ENCODE measurements around the gene USP10.

USP10 gene

DNA sequence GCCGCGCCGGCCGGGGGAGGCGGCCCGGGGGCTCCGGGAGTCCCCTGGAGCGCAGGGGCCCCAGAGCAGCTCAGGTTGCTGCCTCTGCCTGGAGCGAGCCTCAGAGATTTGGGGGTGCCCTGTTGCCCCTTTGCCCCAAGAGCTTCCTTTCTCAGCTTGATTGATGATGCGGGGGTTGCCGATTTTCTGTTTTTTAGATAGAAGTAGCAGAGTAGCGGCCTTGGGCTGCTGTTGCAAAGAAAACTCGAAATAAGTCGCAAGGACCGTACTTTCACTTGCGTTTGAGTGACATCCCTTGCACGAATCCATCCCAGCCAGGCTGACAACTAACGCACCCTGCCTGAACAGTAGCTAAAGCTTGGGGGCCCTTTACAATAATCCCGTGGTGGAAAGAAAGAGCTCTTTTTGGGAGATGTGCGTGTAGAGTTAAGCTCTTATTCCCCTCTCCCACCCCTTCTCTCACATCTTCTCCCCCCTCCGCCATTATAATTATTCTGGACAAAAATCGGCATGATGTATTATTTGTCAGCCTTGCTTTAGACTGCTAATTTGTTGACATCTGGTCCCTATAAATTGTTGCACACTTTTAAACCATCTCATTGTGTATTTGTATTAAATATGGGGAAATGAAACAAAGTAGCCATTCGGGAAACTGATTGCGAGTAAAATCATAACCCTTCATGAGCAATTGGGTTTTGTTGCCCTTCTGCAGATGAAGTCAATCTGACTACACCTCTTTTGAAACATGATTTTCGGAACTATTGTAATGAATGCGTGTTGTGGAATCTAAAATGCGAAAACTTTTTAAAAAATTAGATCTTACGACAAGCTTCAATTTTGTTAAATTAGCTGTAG, 873 bp downstream of the USP10 start:
- peak; percentile 44 for DNase-seq

DNA sequence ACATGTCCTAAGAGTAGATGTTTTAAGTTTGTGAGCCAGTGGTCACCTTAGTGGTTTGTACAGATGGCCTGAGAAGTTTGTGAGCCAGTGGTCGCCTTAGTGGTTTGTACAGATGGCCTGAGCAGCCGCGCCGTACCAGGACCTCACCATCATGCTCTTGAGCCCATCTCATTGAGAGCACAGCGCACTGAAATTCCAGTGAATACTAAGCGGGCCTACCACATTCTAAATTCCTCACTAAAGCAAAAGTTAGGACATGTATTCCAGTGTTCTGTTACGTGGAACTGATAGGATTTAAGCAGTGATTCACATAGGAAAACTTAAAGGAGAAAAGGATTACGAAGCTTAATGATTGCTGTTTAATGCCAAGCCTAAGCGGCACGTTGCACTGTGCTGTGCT, 3.9 kb downstream of the USP10 start:
- no peak for DNase-seq

DNA sequence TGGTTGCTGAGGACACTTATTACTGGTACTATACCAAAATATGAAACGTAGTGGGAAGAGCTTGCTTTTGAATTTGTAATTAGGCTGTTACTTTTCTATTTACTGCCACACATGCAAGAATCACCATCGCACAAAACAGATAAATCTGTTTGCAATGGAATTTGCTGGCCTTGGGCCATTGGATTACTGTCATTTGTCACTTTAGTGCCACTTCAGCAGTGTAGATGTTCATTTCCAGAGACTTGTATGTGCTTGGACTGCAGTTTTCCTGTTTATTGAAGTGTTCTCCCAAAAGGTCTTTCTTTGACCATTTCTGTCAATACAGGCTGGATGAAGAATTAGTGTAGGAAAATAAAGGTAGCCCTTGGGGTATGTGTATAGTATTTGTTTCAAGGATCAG, 4.5 kb downstream of the USP10 start:
- DNase-seq = no peak

DNA sequence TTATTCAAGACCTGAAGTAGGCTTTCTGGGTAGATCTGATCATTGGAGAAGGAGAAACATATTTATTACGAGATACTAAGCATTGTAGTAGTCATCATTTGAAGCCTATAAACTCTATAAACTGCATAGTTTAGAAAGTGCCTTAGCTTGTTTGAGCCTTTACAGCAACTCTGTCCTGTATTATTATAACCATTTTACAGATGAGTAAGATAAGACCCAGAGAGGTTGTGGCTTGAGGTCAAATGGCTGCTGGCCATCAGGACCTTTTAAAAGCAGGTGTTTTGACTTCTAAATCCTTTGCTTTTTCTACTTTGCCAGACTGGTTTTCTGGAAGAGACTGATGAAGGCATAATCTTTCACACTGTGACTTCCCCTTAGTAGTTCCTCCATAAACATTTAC, 7.1 kb downstream of the USP10 start:
- DNase-seq = no peak

DNA sequence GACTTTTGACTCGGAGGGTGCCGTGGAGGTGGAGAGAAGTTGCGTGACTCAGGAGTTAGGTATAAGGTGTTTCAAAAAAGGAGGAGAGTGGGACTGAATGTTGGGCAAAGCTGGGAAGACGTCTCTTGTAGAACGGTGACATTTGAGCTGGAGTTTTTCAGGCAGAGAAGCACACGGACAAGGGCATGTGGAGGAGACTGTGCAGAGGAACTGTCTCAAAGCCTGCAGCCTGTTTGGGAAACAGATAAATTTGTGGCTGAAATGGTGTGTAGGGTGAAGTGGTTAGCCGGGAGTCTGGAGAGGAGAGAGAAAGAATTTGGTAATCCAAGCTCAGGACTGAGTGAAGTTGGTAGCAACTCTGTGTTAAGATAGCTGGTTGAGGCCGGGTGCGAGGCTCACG, 9.8 kb downstream of the USP10 start:
- DNase-seq = no peak

DNA sequence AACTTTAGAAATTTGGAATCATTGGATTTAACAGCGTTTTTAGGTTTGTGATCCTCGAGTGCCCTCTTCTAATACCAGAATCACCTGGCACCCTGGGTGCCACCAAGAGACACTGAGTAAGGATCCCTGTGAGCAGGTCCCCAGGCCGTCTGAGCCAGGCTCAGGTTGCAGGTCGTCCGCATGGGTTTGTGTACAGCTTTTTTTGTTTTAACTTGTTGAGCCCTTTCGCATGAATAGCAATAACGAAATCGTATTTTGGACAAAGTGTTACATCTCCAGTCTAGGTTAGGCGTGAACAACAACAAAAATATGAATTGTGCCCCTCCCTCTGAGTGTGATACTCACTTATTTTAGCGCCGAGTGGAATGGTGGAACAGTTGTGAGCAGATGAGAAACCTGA, 10.9 kb downstream of the USP10 start:
- DNase-seq = no peak

DNA sequence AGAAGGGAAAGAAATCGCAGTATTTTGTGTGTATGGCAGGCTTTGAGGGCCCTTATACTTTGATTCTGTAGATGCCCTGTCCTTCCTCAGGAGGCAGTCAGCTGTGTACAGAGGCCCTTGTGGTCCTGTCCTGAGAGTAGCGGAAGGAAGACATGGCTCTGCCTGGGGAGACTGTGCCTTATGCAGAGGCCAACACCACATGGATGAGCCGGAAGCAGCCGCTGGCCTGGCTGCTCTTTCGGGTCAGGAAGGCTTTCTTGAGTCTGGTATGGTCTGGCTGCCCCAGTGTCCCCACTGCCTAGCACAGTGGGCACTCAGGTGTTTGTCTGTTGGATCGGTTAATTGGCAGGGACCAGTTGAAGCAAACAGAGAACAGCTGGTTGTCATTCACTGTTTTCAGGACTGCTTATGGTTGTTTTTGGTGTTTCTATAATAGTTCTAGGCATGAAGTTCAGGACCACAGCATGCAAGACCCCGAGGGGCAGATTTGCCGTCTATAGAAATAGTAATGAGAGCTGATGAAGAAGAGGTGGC, 12.4 kb downstream of the USP10 start:
- no peak for DNase-seq

DNA sequence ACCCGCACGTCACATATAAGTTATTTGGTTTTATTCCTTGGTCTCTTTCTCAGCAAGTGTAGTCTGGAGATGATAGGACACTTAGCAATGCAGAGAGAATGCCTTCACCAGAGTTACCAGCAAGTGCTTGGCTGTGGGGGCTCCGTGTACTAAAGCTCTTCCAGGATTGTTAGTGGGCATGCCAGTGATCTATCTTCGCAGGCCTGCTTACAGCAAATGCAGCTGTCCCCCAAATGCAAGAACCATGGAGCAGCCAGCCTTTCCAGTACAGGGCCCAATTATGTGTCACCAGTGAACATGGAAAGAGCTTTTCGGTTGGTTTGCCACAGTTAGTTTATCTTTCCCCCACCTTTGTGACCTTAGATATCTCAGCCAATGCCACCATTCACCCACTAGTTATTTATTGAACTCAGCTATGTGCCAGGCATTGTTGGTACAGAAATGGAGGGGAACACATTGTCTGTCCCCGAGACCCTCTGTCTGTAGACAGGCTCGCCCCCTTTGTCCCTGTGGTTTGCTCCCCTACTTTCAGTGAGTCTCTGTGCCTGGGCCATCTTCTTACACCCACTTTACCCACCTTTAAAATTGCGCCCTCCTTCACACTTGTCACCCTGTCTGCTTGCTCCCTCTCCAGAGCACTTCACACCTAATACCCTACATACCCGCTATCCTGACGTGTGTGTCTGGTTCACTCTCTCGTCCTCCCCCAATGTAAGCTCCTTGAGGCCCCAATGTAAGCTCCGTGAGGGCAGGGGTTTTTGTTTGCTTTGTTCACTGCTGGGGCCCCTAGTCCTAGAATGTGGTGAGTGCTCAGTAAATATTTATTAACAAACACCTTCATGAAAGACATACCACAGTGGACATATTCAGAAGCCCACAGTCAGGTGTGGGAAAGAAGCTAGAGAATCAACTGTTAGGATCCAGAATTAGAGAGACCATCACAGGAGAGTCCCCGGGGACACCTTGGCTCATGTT, 13.3 kb downstream of the USP10 start:
- DNase-seq = no peak

DNA sequence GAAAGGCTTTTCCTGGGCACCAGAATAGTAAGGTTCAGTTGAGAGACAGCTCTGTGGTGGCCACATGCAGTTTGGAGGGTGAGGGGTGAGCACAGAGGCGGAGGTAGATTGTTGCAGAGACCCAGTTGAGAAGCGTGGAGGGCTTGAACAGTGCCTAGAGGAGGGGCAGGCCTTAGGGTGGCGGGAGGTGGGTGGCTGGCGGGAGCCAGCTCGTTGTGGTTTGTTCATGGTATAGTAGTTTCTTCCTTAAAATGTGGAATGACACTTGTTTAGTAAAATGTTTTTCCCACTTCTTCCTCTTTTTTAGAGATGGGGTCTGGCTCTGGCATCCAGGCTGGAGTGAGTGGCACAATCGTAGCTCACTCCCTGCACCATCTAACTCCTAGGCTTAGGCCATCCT, 14.2 kb downstream of the USP10 start:
- no peak for DNase-seq

DNA sequence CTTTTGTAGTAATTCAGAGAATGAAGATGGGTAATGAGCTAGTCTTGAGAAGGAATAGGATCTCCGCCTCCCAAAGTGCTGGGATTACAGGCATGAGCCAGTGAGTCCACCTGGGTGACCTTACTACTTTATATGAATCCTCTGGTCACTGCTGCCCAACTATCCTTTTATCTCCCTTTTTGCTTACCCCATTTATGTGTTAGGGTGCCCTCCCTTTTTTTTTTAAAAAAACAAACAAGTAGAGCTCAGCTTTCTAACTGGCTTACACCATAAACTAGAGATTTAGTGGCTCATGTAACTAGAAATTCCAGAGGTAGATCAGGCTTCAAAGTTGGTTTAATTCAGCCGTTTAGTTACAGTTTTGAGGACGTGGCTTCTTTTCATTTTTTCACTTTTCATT, 15.6 kb downstream of the USP10 start:
- no peak for DNase-seq

DNA sequence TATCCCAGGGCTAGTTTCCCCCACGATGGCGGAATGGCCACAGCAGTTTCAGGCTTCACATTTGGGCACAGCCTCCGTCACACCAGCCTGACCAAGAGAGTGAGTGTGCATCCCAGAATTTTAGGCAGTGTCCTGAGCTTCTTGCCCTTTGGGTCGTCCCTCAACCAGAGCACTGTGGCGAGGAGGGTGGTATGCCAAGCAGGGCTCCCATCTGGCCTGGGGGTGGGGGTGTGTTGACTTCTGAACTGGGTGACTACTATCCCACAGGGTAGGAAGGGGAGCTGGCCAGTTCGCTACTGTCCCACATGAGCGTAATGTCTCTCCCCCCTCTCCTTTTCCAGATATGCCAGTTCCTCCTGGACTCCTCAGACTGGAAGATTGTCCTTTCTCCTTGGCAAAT, 16.1 kb downstream of the USP10 start:
- DNase-seq = no peak

DNA sequence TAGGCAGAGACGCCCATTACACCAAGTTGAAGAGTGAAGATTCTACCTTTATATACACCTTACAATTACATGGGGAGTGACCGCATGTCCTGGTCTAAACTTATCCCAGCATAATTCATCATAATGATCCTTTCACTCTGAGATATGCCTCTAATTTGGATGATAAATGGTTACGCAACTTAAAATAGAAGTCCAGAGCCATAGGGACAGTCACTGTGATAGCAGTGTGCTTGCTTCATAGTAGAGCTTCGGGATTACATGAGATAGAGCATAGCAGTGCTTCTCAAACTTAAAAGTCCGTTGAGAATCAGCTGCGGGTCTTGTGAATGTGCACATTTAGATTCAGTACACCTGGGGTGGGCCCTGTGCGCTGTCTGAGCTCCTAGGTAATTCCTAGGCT, 16.9 kb downstream of the USP10 start:
- DNase-seq = no peak

DNA sequence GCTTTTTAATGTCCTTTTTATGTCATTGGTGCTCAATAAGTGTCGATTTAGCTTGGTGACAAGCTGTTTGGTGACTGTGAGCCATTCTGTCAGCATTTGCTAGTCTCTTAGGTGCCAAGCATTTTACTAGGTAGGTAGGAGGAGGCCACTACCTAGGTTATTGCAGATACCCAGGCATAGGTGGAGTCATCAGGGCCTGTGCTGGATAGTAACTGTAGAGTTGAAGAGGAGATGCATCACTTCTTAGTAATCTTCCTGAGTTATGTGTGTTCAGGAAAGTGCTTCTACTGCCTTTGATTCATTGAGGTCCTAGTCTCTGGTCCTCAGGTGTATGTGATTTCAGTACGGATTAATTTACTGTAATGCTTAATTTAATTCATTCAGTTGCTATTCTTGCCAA, 17.7 kb downstream of the USP10 start:
- DNase-seq = no peak

DNA sequence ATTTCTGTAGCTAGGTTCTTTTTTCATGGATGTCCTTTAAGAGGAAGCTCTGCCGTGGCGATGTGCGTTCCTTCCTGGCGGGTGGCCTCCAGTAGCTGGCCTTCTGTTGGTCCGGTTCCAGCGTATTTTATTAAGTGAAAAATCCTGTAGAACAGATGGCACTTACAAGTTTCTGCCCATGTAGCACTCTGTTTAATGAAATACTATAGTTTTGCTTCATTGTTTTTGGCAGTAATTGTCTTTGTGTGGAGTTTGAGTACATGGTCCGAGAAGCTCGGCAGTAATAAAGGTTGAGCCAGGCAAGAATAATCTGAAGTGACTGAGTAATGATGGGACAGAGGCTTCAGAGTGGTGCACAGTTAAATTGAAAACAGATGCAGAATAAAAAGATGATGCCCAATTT, 20.4 kb downstream of the USP10 start:
- DNase-seq = no peak

DNA sequence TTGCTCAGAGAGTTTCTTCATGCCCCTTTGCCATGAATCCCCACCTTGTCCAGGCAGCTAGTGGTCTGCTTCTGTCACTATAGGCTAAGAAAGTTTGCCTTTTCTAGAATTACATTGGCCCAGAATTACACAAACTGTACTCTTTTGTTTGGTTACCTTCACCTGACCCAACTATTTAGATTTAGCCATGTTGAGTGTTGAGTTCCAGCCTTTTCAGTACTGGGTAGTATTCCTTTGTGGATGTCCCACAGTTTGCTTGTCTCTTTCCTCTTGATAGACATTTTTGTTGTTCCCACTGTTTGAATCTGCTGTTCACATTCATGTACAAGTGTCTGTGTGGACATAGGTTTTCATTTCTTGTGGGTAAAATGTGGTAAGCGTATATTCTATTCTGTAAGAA, 22.3 kb downstream of the USP10 start:
- no peak for DNase-seq

DNA sequence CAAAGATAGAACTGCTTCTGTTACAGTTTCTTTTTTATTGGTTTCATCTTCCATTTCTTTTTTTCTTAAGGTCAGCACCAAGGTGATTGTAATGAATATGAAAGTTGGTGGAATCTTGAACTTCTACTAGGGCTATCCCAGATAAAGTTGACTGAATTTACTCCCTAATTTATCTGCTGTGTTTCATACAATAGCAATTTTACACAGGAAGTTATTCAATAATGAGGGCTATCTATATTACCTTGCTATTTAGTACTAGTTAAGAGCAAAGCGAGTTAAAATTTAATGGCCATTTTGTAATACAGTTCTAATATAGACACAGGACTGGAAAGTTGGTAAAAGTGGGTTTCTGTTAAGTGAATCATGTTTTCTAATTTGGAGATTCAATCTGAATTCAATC, 24.1 kb downstream of the USP10 start:
- DNase-seq = no peak

DNA sequence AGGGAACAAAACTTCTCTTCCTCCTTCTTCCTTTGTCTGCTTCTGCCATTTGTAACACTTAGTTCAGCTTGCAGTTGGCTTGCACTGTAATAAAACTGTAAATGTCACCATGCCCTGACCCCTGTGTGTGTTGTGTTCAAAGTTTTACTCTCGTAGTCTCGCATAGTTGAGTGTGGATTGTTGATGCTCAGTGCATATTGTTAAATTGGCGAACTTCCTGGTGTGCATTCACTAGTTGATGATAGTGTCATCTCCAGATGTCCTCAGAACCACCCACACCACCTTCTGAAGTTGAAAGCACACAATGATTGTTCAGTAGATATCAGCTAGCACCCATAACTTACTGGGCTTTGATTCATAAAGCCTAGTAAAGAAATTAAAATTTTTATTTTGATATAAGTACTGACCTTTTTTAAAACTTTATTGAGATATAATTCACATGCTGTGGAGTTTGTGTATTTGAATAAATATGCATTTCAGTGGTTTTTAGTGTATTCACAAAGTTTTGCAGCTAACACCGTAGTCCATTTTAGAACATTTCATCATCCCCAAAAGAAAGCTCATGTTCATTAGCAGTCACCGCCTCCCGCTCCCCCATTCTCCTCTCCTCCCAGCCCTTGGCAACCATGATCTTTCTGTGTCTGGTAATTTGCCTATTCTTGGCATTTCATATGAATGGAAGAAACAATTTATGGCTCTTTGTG, 25.0 kb downstream of the USP10 start:
- peak; percentile 28 for DNase-seq

DNA sequence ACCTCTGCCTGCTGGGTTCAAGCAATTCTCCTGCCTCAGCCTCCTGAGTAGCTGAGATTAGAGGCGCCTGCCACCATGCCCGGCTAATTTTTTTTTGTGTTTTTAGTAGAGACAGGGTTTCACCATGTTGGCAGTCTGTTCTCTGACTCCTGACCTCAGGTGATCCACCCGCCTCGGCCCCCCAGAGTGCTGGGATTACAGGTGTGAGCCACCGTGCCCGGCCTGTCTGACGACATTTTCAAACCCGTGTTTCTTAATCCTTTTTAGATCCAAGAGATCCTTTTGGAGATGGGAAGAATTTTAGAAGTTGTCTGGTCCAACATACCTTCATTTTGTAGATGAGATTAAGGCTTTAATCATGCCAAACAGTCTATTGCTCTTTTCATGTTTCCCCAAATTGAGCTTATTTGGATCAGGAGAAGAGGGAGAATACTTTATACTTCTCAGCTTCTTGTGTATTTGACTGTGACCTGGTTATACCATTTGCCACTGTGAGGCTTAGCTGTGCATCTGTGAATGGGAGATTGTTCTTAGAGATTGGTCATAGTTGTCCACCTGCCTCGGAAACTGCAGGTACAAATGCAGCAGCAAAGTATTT, 25.8 kb downstream of the USP10 start:
- DNase-seq = no peak

DNA sequence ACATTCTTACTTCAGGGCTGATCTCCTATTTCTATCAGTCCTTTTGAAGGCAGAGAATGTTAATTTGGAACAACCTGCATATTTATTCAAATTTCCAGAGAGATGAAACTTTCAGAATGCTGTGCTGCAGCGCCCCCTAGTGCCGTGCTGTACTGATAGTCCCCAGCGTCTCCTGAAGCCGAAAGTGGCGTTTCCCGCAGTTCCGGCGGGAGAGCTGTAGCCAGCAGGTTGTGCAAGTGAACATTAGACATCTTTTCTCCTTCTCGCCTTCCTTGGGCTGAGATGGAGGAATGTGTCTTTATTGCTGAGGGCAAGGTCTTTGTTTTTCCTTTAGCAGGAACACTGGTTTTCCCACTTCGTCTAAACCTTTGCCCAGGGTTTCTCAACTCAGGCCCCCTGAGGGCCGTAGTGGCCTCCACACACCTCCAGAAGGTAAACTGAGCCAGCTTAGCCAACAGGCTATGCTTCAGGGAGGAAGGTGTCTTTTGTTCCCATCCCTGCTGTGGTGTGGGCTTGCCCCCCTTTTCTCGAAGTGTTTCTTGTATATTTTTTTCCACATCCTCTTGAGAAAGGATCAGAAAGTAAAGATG, 26.4 kb downstream of the USP10 start:
- DNase-seq = peak; percentile 90

DNA sequence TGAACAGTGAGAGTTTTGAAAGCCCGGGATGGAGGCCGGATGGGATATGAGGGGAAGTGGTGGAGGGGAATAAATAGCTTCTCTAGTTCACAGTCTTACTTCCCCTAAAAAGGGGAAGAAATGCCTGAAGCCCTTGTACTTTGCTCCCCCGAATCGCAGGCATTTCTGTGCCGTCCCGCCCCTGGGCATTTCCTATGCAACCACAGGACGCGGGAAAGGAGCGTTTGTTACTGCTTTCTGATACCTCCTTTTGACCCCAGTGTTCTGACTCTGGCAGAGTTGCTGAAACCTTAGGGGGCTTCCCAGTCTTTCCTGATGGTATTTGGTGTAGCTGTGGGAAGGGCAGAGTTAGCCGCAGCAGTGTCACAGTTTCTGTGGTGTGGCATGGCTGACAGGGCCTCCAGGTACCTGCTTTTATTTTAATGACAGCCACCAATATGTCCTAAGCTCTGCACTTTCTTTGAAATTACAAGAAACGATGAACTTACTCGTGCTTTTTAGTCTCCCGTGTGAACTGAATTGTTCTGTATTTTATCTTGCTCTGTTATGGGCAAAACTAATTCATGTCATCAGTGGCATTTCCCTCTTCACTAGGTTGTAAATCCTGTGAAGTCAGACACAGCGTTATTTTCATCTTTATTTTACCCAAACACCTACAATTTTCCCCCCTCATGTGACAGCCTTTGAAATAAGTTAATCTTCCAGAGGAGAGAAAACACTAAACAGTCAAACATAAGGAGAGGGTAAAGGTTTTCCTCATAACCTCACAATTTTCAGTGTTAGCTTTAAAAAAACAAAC, 27.1 kb downstream of the USP10 start:
- no peak for DNase-seq

DNA sequence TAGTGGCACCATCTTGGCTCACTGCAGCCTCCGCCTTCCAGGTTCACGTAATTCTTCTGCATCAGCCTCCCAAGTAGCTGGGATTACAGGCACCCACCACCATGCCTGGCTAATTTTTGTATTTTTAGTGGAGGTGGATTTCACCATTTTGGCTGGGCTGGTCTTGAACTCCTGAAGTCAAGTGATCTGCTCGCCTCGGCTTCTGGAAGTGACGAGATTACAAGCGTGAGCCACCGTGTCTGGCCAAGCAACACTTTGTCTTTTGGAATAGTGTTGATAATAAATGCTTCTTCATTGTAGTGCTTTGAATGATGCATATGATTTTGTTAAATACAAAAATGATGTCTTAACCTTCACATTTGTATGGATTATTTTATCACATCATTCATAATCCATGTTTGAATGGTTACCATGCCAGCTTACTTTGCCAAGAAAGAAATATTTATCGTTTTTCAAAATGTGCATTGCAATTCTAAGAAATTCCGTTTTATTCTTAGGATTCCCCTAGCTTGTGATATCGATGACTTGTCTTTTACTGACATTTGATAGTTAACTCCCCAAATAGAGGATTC, 29.1 kb downstream of the USP10 start:
- DNase-seq = no peak

All from activated CD4-positive, alpha-beta T cell treated with anti-CD3 and anti-CD28 coated beads for 48 hours (primary cell).